LNCaP clone FGC (cell line): ENCODE results near the gene VEGFC.

Source experiments
- DNase-seq: peaks from one replicate; pipeline ENCODE4 v3.0.0-alpha.2; 2011; ENCODE audit warnings: low read depth
- H3K4me3 ChIP-seq: 2 replicates; pipeline ENCODE4 v1.5.1; 2011; ENCODE audit warnings: mild to moderate bottlenecking, low read depth, low read length, control low read depth
- TF ChIP-seq, protein P1 (sequence below): IDR thresholded peaks from 2 replicates; pipeline ENCODE4 v1.5.1; 2012; ENCODE audit warnings: mild to moderate bottlenecking; ENCODE audit not compliant: control insufficient read depth, insufficient read depth; ENCODE audit errors: extremely low read depth

The VEGFC gene

DNA sequence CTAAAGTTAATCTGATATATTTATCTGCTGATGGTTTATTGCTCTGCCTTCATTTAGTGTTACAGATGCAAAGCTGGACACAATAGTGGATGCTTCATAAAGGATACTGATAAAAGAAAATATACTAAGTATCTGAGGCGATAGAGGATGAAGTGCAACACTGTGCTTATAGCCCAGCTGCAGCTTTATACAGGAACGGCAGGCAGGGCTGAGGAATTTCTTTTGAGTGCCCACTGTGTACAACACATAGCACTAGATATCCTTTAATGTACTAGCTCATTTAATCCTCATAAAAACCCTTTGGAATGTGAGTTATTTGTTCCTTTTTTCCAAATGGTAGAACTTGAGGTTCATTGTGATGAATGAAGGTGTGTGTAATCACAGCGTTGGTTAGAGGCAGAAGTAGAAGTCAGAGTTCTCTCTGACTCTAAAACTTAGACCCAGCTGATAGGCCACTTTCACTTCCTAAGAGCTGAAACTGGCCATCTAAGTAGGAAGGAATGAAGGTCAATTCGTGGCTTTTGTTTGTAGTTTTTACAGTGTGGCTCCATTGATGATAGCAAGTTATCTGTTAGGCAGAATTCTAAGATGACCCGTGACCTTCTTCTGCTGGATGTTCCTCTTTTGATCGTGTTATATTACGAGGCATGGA is 138.0 kb downstream of the VEGFC start:
- no peak for DNase-seq
- H3K4me3 ChIP-seq = no peak overlapping the region
- TF ChIP-seq, protein P1, sequence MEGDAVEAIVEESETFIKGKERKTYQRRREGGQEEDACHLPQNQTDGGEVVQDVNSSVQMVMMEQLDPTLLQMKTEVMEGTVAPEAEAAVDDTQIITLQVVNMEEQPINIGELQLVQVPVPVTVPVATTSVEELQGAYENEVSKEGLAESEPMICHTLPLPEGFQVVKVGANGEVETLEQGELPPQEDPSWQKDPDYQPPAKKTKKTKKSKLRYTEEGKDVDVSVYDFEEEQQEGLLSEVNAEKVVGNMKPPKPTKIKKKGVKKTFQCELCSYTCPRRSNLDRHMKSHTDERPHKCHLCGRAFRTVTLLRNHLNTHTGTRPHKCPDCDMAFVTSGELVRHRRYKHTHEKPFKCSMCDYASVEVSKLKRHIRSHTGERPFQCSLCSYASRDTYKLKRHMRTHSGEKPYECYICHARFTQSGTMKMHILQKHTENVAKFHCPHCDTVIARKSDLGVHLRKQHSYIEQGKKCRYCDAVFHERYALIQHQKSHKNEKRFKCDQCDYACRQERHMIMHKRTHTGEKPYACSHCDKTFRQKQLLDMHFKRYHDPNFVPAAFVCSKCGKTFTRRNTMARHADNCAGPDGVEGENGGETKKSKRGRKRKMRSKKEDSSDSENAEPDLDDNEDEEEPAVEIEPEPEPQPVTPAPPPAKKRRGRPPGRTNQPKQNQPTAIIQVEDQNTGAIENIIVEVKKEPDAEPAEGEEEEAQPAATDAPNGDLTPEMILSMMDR = no peak

DNA sequence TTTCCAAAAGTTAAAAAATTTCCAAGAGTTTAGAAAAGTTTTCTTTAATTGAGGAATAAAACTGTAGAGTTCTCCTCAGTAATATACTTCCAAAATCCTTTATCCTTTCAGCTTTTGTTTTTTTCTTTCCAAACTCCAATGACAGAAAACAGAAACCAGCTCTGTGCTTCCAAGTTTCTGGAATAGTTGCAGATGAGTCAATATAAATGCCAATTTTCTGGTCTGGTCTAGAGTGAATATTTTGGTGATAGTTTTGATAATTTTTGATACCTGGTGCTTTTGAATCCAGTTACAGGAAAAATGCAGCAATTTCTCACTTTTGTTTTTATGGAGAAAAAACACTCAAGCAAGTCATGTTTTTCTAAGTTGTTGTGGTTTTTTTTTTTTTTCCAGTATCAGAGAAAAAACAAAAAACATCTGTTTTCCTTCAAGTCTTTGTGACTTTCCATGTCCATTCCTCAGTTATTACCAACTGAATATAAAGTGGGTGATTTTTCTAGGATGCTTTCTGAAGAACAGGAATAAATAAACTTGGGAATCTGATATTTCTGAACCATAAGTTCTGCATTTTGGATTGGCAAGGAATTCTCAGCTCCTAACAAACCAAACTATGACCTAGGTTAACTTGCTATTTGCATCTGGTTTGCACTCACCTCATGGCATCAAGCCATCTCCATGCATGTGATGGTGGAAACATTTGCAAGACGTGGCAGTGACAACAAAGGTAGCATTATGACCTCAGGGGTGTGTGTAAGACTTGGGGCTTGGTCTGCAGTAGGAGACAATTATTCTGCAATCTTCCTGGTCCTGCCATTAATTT is 139.1 kb downstream of the VEGFC start:
- no peak overlapping the region for H3K4me3 ChIP-seq
- DNase-seq = no peak
- TF ChIP-seq, protein P1 = no peak

DNA sequence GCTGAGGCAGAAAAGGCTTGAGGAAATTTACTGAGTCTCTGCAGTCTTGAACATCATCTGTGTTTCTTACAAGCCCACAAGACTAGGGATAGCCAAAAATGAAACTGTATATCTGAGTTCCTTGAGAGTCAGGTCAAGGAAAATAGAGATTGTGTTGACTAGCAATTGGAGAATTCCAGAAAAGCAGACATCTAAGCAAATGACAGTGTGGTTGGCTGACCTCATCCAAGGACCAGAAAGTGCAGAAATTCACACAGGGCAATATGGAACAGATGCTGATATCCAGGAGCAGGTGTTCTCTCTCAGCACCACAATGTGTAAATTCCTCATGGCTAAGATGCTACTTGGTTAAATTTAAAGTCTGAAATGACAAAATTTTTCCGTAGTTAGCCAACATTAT is 146.4 kb downstream of the VEGFC start:
- TF ChIP-seq, protein P1 = no peak
- DNase-seq = no peak
- no peak overlapping the region for H3K4me3 ChIP-seq

DNA sequence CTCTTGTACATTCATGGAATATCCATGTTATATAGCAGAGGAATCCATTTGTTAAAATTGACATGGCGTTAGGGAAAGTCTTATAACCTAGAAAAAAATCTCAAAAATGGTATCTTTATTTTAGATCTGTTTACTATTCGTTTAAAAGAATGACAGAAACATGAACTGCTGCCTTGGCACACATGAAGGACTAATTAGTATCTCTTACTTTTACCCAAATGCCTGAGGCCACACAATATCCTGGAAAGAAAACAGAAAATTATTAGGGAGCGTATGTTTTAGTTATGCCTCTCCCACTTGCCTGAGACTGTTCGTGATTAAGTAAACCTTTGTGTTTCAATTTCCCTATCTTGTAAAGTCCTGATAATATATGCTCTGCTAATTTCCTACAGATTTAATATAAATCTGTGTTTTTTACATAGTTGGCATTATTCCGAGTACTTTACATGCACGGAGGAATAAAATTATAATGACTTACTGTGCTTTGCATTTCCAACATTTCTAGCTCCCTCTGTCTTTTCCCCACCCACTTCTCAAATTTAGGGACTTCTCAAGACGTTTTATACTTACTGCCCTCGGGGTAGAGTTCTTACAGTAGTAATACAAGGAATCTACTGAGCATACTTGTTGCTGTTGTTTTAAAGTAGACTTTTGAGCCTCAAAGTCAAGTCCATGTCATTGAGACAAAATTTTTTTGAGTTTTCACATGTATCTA is 147.3 kb downstream of the VEGFC start:
- TF ChIP-seq, protein P1 = no peak

DNA sequence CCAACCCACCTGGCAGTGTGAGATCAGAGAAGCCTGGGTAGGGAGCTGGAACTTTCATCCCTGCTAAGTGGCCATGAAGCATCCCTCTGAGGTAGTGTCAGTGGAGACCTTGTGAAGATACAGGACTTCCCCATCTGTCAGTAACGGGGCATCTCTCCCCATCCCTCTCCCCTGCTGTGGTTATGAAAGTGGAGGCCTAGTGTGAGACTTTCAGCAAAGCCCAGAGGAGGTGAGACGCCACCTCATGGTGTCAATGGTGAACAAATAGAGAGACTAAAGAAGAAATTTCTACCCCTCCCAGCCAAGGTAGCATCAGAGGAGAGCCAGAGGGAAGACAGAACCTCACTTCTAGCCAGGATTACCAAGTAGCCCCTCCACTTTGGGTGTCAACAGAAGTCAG is 150.2 kb downstream of the VEGFC start:
- TF ChIP-seq, protein P1 = no peak
- H3K4me3 ChIP-seq = no peak overlapping the region
- DNase-seq = no peak

More for the DNA sequence above, 147.3 kb downstream of the VEGFC start:
- no peak for DNase-seq
- H3K4me3 ChIP-seq = no peak overlapping the region

DNA sequence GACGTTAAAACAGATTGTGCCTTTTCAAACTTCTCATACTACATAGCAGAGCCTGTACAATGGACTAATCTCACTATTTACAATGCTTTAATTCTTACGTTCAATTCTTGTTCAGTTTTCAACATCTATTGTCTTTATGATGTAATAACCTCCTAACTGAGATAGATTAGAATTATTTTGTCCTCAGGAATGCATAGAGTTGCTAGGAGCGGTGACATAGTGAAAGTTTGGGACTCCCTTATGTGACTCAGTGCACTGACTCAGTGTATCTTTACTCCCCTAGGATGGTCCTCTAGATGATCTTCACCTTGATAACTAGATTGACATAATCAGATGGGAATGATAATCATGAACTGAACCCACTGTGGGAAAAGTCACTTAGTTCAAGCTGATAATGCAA is 151.5 kb downstream of the VEGFC start:
- no peak for DNase-seq
- H3K4me3 ChIP-seq = no peak overlapping the region
- TF ChIP-seq, protein P1 = no peak
